ENCODE data around the gene SSH2.
"Not testable (repeated sequence)": the region's sequence is repeated elsewhere in the genome, so short reads cannot be mapped to it uniquely, and the experiment has no call there.

SSH2 gene

DNA sequence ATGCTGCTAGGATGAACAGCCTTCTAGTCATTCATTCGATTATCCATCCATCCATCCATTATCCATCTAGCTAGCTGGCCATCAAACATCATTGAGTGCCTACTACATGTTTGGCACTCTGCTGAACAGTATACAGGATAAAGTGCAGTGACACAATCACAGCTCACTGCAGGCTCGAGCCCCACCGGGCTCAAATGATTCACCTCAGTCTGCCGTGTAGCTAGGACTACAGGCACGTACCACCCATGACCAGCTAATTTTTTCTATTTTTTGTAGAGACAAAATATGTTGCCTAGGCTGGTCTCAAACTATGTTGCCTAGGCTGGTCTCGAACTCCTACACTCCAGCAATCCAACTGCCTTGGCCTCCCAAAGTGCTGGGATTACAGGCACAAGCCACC is 50.0 kb downstream of the SSH2 start:
- no peak for DNase-seq (ENCODE audit: low read depth in 2 of 2)

DNA sequence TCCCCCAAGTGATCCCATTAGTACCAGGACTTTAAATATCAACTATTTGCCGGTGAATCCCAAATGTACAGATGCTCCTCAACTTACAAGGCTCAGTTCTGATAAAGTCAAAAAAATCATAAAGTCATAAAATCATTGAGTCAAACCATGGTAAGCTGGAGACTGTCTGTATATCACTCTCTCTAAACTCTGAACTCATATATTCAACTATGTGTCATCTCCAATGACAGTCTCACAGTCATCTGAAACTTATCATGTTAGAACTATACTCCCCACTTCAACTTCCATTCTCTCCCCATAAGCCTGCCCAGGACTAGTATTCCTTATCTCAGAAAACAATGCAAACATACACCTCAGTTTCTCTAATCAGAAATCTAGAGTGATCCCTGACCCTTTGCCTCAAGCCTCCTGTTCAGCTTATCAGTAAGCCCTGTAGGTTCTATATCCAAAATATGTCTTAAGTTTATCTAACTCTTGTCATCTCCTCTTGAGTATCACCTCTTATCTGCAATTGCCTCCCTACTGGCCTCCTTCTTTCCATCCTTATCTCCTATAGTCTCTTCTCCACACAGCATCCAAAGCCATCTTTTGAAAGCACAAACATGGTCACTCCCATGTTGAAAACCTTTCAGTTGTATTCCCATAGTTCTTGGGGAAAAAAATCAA is 55.0 kb downstream of the SSH2 start:
- no peak for DNase-seq (ENCODE audit: low read depth in 2 of 2)

DNA sequence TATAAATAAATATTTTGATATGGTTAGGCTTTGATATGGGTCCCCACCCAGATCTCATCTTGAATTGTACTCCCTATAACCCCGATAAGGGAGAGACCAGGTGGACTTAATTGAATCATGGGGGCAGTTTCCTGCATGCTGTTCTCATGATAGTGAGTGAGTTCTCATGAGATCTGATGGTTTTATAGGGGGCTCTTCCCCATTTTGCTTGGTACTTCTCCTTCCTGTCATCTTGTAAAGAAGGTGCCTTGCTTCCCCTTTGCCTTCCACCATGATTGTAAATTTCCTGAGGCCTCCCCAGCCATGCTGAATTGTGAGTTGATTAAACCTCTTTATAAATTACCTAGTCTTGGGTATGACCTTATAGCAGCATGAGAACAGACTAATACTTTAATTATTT is 55.7 kb downstream of the SSH2 start:
- not testable (repeated sequence) for DNase-seq (ENCODE audit: low read depth in 2 of 2)

DNA sequence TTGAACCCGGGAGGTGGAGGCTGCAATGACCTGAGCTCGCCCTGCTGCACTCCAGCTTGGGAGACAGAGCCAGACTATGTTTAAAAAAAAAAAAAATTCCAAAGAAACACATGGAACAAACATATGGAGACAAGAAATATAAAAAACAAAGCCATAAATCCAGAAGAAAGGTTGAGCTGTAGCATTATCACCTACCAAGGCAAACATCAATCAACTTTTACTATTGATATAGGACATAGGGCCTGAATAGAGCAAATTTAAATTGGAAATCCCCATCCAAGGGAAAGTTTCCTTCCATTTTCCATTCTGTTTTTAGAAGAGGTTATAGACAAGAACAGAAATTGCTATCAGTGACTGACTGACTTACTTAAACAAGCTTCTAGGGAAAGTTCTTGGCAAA is 56.6 kb downstream of the SSH2 start:
- no peak for DNase-seq (ENCODE audit: low read depth in 2 of 2)

DNA sequence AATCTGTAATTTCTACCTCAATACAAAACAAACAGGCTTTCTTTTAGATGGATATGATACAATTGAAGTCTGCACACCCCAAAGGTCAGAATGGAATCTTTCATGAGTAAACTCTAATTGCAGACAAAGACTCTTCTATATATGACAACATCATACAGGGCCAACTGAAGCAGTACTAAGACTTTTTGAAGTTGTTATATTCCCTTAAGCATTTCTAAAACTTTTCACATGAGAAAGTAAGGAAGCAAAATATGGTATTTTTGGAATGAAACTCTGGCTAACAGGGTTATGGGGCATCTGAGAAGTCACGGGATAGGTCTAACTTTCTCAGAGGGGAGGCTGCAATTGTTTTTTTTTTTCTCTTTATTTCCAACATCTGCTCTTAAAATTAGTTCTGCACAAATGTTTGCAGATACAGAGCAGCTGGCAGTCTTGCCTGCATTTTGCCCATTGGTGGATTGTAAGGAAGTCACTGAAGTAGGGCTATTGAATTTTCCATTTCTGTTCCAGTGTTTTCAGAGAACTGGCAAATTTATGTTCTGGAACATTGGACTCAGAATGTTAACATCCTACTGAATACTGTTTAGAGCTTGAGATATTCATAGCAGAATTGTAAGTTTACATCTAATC is 59.1 kb downstream of the SSH2 start:
- no peak for DNase-seq (ENCODE audit: low read depth in 2 of 2)

DNA sequence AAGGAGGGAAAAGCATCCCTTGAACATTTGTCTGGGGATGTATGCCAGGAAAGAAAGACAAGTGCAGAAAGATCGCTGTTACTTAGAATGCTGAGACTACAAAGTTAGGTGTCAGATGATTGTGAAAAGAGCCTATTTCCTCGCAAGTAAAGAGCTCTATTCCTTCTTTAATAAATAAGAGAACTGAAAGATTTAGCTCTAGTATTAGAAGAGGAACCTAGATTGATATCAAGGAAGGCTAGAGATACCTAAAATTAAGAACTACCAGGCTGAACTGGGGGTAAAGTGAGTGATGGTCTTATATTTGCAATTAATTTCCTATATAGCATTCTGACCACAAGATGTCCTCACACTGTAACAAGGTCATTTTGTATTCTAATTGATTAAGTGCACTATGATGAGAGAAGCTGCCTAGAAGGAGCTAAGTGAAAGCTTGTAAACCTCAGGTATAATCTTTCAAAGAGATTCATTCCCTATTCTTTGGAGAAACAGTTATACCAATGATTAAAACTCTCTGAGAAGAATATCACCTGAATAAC is 62.3 kb downstream of the SSH2 start:
- DNase-seq (ENCODE audit: low read depth in 2 of 2): no peak

DNA sequence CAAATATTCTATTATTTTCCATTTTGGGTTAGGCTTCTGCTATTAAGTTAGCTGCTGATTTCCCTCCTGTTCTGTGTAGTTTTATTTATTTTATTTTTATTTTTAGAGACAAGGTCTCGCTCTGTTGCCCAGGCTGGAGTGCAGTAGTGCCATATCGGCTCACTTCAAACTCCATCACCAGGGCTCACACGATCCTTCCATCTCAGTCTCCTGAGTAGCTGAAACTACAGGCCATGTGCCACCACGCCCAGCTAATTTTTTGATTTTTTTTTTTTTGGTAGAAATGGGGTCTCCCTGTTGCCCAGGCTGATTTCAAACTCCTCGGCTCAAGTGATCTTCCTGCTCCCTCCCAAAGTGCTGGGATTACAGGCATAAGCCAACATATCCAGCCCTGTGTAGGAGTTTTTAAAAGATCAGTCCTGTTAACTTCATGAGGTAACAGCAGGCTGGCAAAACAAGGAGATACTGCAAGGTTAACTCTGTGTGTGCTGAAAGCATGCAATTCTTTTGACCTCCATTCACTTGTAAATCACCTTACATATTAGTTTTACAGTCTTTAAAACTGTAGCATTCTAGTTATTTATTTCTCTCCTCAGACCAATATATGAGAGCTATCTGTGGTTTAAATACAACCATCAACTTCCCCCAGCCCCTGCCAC is 63.2 kb downstream of the SSH2 start:
- no peak for DNase-seq (ENCODE audit: low read depth in 2 of 2)

DNA sequence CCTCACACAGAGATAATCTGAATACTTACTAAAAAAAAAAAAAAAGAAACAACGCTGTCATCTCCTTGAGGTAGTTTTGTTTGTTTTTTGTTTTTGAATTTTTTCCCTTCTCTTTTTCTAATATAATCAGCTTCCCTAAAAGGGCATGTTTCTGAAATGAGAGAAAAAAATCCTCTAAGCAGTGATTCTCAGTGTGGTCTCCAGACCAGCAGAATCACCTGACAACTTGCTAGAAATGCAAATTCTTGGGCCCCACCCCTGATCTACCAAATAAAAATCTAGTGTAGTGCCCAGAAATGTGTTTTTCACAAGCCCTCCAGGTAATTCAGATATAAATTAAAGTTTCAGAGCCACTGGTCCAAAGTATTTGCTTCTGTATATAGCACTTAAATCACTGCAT is 65.4 kb downstream of the SSH2 start:
- DNase-seq (ENCODE audit: low read depth in 2 of 2): no peak

DNA sequence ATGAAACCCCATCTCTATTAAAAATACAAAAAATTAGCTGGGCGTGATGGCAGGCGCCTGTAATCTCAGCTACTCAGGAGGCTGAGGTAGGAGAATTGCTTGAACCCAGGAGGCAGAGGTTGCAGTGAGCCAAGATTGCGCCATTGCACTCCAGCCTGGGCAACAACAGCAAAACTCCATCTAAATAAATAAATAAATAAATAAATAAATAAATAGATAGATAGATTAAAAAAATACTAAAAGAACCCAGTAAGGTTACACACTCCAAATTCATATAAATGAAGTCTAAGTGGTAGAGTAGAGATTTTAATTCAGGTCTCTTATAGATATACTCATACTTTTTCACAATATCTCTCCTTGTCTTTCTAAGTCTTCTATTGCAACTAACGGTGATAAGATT is 65.9 kb downstream of the SSH2 start:
- not testable (repeated sequence) for DNase-seq (ENCODE audit: low read depth in 2 of 2)

DNA sequence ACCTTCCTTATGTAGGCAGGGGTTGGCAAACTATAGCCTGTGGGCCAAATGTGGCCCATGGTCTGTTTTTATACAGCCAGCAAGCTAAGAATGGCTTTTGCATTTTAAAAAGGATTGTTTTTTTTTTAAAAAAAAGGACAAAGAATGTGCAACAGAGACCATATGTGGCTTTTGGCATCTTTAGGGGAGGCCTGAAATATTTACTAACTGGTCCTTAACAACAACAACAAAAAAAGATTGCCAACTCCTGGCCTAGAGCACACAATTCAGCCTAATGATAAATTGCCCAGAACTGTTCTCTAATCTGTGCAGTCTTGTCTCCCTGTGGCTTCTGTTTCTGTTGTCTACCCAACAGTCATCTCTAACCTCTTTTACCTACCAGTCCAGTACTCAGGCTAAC is 67.1 kb downstream of the SSH2 start:
- DNase-seq (ENCODE audit: low read depth in 2 of 2): no peak

DNA sequence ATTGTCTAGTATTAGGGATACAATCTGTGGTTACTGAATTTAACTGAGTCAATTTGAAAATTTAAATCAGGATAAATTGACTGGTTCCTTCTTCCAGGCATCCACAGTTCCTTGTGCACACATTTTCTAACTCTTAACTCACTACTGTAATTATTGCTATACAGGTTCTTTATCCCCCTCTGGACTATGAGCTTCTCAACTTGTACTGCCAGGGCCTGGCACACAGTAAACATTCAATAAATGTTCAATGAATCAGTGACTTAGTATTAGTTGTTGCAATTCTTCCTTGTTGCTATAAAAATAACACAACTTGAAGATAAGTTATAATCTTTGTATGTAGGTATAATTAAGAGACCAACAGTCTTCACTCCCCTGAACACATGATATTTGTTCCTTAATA is 67.9 kb downstream of the SSH2 start:
- DNase-seq (ENCODE audit: low read depth in 2 of 2): no peak

DNA sequence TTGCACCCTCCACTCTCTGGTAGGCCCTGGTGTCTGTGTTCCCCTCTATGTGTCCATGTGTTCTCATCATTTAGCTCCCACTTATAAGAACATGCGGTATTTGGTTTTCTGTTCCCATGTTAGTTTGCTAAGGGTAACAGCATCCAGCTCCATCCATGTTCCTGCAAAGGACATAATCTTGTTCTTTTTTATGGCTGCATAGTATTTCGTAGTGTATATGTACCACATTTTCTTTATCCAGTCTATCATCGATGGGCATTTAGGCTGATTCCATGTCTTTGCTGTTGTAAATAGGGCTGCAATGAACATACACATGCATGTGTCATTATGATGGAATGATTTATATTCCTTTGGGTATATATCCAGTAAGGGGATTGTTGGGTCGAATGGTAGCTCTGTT is 70.6 kb downstream of the SSH2 start:
- DNase-seq (ENCODE audit: low read depth in 2 of 2): not testable (repeated sequence)

DNA sequence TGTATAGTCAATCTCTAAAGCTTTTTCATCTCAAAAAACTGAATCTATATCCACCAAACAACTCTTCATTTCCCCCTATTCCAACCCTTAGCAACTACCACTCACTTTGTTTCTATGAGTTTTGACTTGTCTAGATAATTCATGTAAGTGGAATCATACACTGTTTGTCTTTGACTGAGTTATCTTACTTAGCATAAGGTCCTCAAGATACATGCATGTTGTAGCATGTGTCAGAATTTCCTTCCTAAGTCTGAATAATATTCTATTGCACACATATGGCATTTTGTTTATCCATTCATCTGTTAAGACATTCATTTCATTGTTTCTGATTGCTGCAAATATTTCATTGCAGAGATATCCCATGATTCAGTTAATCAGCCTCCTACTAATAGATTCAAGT is 72.2 kb downstream of the SSH2 start:
- no peak for DNase-seq (ENCODE audit: low read depth in 2 of 2)

DNA sequence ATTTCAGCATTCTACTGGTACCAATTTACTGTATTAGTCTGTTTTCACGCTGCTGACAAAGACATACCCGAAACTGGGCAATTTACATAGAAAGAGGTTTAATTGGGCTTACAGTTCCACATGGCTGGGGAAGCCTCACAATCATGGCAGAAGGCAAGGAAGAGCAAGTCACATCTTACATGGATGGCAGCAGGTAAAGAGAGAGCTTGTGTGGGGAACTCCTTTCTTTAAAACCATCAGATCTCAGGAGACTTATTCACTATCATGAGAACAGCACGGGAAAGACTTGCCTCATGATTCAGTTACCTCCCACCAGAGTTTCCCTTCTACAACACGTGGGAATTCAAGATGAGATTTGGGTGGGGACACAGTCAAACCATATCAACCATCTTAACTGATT is 72.9 kb downstream of the SSH2 start:
- not testable (repeated sequence) for DNase-seq (ENCODE audit: low read depth in 2 of 2)

DNA sequence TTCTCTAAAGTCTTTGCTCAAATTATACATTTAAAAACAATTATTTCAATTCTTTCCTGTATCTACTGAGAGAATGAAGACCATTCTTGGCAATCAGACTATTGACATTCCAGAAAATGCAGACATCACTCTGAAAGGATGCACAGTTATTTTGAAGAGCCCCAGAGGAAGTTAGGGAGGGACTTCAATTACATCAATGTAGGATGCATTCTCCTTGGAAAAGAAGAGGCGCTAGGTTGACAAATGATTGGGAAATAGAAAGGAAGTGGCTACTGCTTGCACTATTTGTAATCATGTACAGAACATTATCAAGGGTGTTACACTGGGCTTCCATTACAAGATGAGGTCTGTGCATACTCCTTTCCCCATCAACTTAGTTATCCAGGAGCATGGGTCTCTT is 74.3 kb downstream of the SSH2 start:
- no peak for DNase-seq (ENCODE audit: low read depth in 2 of 2)

DNA sequence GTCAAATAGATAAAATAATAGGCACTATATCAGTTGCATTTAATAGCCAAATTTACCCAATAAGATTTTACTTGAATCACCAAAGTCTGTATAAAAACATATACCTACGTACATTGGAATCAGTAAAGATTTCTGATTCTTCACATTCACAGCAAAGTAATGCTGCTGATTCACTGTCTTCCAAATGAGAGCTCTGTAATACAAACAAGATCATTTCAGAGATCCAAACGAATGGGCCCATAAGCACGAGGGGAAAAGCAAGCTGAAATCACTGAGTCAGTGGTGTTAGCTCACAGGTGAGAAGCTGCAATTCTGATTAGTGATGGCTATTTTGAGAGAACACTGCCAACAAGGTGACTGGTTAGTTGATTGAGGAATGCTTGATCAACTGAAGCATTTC is 81.3 kb downstream of the SSH2 start:
- no peak for DNase-seq (ENCODE audit: low read depth in 2 of 2)

DNA sequence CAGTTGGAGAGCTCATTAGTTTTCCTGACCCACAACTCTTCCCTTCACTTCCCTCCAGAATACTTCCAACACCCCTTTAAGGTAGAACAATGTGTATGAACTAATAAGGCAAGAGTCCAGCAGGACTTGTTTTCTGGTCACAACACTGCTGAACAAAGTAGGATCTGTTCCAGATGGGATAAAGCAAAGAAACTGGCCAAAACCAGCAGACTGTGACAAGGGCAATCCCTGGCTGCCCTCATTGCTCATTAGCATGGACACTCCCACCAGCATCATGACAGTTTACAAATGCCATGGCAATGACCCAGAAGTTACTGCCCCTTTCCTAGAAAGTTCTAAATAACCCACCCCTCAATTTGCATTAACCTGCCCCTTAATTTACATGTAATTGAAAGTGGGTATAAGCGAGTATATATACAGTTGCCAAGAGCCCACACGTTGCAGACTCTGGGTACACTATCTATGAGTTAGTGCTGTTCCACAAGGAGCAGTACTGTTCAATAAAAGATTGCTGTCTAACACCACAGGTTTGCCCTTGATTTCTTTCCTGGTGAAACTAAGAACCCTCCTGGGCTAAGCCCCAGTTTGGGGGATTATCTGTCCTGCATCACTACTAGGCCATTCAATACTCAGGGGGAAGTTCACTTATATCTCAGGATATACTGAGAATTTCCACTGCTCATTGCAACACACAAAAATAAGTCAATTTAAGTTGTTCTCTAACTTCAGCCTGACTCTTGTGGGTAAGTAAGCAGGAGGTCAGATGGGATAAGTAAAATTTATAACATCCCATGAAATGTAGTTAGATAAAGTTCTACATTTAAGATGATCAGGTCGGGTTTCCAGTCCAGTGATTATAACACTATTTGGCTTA is 82.3 kb downstream of the SSH2 start:
- DNase-seq (ENCODE audit: low read depth in 2 of 2): no peak

DNA sequence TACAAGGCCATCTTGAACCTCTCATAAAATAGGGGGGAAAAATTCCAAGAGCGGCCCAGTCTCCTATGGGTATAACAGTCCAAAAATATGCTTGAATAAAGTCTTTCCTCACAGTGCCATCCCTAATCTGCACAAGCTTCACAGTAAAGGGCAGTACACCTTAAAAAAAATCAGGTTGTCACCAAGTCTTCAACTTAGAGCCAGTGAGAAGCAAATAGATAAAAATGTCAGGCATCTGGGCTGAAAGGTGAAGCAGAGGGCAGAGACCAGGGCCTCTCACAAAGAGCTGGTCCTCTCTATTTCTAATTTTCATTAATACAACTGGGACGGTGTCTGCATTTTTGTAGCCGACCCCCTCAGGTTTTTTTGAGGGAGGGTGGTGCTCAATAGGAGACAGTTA is 82.9 kb downstream of the SSH2 start:
- DNase-seq (ENCODE audit: low read depth in 2 of 2): no peak

DNA sequence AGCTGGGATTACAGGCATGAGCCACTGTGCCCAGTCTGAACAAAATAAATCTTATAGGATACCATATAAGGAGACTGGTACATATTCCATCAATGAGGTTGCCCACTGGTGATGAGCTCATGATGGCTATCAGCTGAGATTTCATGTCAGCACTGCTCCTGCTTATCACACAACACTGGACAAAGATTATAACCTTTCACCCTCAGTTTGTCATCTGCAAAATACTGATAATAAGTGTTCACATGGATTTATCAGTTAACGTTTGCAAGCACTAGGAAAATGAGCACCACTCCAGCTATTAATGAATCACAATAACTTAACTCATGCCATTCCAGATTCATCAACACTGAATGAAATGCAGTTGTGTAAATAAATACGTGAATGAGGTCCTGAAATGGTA is 83.7 kb downstream of the SSH2 start:
- no peak for DNase-seq (ENCODE audit: low read depth in 2 of 2)

DNA sequence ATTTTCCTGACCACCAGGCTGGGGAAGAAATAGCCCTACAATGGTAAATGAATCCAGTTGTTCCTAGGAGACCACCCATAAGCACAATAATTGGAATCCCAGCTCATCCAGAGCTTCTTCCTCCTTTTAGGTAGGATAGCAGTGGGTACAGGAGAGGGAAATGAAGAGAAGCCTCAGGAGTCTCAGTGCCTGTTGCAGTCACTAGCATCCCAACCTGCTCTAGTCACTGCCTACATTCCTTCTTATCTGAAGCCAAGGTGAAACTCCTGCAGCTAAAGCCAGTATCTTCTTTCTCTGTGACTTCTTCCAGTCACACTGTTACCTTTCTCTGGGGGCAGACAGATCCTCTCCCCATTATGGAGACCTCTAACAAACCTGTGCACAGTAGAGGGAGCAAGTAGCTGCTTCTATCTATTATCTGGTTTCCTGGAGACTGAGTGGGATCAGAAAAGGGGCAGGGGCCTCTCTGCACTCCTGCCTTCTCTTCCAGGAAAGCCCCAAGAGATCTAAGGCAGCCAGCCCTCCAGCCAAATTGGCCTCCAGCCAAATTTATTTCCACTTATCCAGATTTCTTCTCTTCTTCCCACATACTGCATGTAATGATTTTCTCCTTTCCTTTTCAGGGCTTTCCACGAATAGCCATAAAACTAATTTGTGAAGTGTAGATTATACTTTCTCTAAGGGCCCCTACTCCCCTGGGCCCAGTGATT is 85.5 kb downstream of the SSH2 start:
- DNase-seq (ENCODE audit: low read depth in 2 of 2): no peak

DNA sequence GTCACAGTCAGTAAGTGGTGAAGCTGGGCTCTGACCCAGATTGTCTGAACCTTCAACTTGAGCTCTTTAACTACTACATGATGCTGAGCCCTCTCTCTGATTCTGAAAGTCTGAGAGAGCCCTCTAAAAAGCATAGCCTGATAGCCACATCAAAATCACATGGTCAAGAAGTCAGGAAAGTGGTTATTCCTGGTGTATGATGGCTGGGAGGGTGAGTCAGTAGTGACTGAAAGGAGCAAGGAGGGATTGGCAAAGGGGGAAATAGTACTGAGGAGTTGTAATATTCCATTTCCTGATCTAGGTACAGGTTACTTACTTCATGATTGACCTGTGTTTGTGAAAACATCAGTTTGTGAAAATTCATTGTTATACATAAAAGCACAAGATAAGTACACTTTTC is 89.1 kb downstream of the SSH2 start:
- DNase-seq (ENCODE audit: low read depth in 2 of 2): no peak

DNA sequence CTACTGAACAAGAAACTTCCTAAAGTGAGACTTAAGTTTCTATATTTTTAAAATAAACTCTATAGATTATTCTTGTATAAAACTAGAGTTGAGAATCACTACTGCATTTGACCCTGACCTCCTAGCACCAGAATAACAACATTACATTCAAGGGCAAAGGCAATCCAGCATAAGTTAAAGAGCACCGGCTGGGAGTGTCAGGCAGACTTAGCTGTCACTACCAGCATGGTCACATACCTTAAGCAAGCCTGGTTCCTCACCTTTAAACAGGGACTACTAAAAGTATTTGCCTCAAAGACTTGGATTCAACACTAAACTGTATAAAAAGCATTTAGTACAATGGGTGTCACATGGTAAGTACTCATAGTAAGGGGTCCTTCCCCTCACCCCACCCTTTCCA is 90.4 kb downstream of the SSH2 start:
- DNase-seq (ENCODE audit: low read depth in 2 of 2): no peak
